HL-60 (cell line): Measurements from ENCODE around the gene CCR5.
A peak's percentile ranks its signal among the peaks of the same experiment; 100 is the strongest.

ENCODE experiments used
- CTCF ChIP-seq: IDR thresholded peaks from one replicate; pipeline ENCODE4 v1.5.1; 2011; ENCODE audit warnings: low read length, control low read depth, inconsistent platforms; ENCODE audit not compliant: insufficient read depth
- GABPA ChIP-seq: IDR thresholded peaks from 2 replicates; pipeline ENCODE4 v1.6.1; 2012; ENCODE audit warnings: low read depth
- POLR2AphosphoS5 ChIP-seq: IDR thresholded peaks from 2 replicates; pipeline ENCODE4 v1.6.1; 2012; ENCODE audit warnings: low read depth
- REST ChIP-seq: IDR thresholded peaks from 2 replicates; pipeline ENCODE4 v1.6.1; 2012; ENCODE audit warnings: low read depth; ENCODE audit not compliant: insufficient replicate concordance
- SPI1 ChIP-seq: IDR thresholded peaks from 2 replicates; pipeline ENCODE4 v1.6.1; 2012; ENCODE audit warnings: low read depth, mild to moderate bottlenecking, borderline replicate concordance

GRCh38 chr3:46368569-46368968 lies 2.2 kb upstream of the CCR5 start:
- TF ChIP-seq CTCF (peak; percentile 74), POLR2AphosphoS5 (no peak), GABPA (no peak), REST (no peak), SPI1 (peak; percentile 73)
